OCI-LY7 (cell line): ENCODE measurements around the gene DDX43.

Experiments used
- CTCF ChIP-seq: fragments of 200-600 bp; sonication (generic); conservative IDR thresholded peaks from 2 replicates; pipeline ENCODE4 v1.5.1; 2014; ENCODE audit warnings: mild to moderate bottlenecking, antibody characterized with exemption, low read length, moderate library complexity, mixed read lengths
- EZH2phosphoT487 ChIP-seq: fragments of 200-600 bp; sonication (generic); IDR thresholded peaks from 2 replicates; pipeline ENCODE4 v1.6.1; 2018; ENCODE audit warnings: low read depth, borderline replicate concordance, mild to moderate bottlenecking, mixed run types, antibody characterized with exemption, low read length, moderate library complexity, mixed read lengths

GRCh38 chr6:73409395-73409794, 14.8 kb downstream of the DDX43 start:
- TF ChIP-seq CTCF = no peak
- no peak for TF ChIP-seq EZH2phosphoT487
